Measurements from ENCODE around the gene TBC1D22A. TPM values are rescaled to one million over a fixed set of nuclear protein-coding genes. Genes with fewer than 3 reads are reported as not detected.

Gene TBC1D22A
- polyA plus RNA-seq, 1 donor (not counting 4 experiments of a cell fraction or from before 2014, with no cell fraction given) = 20.9 TPM

- H3K27me3 ChIP-seq (ENCODE audit: control insufficient read depth, extremely low read depth, insufficient read depth, low read length) = no peaks in the 10 kb centered on the region
- TF ChIP-seq CTCF (optimal IDR thresholded peaks at IDR 0.05 in 1 of 3, IDR thresholded peaks at IDR 0.05 in 1 of 3, conservative IDR thresholded peaks at IDR 0.05 in 1 of 3; ENCODE audit: extremely low read depth in 1 of 3, insufficient read depth in 2 of 3, low read length in 3 of 3) = no peak
- TF ChIP-seq EZH2 (IDR thresholded peaks at IDR 0.05; ENCODE audit: low read length) = no peak
- peaks cover 5% of the 10 kb centered on the region for H3K79me2 ChIP-seq (ENCODE audit: control insufficient read depth, insufficient read depth, low read length)
- H3K9me3 ChIP-seq (ENCODE audit: control insufficient read depth, low read depth, low read length) = no peaks in the 10 kb centered on the region
- H3K36me3 ChIP-seq (ENCODE audit: control insufficient read depth in 2 of 2, extremely low read depth in 1 of 2, insufficient read depth in 2 of 2, low read length in 2 of 2) = peaks cover 2 to 13% of the 10 kb centered on the region in 2 experiments
- H3K4me1 ChIP-seq (ENCODE audit: control insufficient read depth, extremely low read depth, insufficient read depth, low read length) = no peaks in the 10 kb centered on the region
- no peaks in the 10 kb centered on the region for H4K20me1 ChIP-seq (ENCODE audit: control insufficient read depth, extremely low read depth, insufficient read depth, low read length)
- DNase-seq (ENCODE audit: low read depth, low spot score) = no peak
- no peaks in the 10 kb centered on the region for H3K9me1 ChIP-seq (ENCODE audit: control insufficient read depth, extremely low read depth, insufficient read depth, low read length)
- H3K4me2 ChIP-seq (ENCODE audit: control insufficient read depth, extremely low read depth, insufficient read depth, low read depth, low read length) = no peak overlapping the region
- no peak overlapping the region for H3K27ac ChIP-seq (ENCODE audit: control insufficient read depth, insufficient read depth, low read length)
- no peak overlapping the region for H3K9ac ChIP-seq (ENCODE audit: control insufficient read depth, extremely low read depth, insufficient read depth, low read length)
- dilution Hi-C loops (cut with MboI; ENCODE audit: extremely low pct_ligation_motif_present, low sequenced_read_pairs) = no loop called here
- no peak overlapping the region for H3K4me3 ChIP-seq (ENCODE audit: control insufficient read depth in 2 of 3, extremely low read depth in 1 of 3, insufficient read depth in 2 of 3, low read depth in 1 of 3, low read length in 3 of 3)
- no peak overlapping the region for H2AFZ ChIP-seq (ENCODE audit: control insufficient read depth, low read length)
- no peak for FAIRE-seq
These were observed 146.2 kb downstream of the TBC1D22A start for GRCh38 chr22:46908641-46909107.

DNA sequence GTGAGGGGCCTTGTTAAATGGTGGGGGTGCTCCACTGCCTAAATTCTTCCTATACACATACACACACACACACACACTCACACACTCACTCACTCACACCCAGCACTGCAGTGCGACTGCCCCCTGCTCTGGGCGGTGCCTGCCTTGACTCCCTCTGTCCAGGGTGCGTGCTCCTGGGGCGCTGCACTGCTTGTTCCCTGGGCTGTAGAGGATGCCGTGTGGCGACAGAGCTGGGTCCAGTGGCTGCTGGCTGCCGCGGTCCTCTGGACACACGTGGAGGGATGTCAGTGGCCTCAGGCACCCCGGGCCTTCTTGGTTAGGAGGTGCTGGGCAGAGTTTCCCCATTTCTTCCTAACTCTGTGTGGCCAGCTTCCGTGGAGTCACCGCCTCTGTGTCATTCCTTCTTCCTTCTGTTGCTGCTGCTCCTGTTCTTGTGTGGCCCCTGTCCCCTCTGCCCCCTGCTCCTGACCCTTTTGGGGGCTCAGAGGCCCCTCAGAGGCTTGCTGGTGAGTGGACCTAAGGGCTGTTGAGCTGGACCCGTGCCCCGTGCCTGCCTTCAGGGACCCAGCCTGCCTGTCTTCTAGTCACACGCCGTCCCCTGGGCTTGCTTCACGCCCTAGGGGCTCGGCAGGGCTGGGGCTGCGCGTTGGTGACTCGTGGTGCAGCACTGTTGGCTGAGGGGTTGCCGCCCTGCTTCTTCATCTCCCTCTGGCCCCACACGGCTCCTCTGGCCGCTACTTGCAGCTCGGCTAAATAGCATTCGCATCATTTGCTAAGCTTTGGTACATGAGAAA lies 147.0 kb downstream of the TBC1D22A start:
- Histone ChIP-seq H3K9ac (ENCODE audit: control insufficient read depth, extremely low read depth, insufficient read depth, low read length) (no peak overlapping the region), H3K9me3 (ENCODE audit: control insufficient read depth, low read depth, low read length) (no peaks in the 10 kb centered on the region), H3K4me2 (ENCODE audit: control insufficient read depth, extremely low read depth, insufficient read depth, low read depth, low read length) (no peak overlapping the region), H2AFZ (ENCODE audit: control insufficient read depth, low read length) (no peak overlapping the region), H3K36me3 (ENCODE audit: control insufficient read depth in 2 of 2, extremely low read depth in 1 of 2, insufficient read depth in 2 of 2, low read length in 2 of 2) (peaks cover 4 to 14% of the 10 kb centered on the region in 2 experiments), H3K79me2 (ENCODE audit: control insufficient read depth, insufficient read depth, low read length) (peaks cover 5% of the 10 kb centered on the region), H3K27me3 (ENCODE audit: control insufficient read depth, extremely low read depth, insufficient read depth, low read length) (no peaks in the 10 kb centered on the region), H3K4me3 (ENCODE audit: control insufficient read depth in 2 of 3, extremely low read depth in 1 of 3, insufficient read depth in 2 of 3, low read depth in 1 of 3, low read length in 3 of 3) (no peak overlapping the region), H3K9me1 (ENCODE audit: control insufficient read depth, extremely low read depth, insufficient read depth, low read length) (no peaks in the 10 kb centered on the region), H4K20me1 (ENCODE audit: control insufficient read depth, extremely low read depth, insufficient read depth, low read length) (no peaks in the 10 kb centered on the region), H3K27ac (ENCODE audit: control insufficient read depth, insufficient read depth, low read length) (no peak overlapping the region), H3K4me1 (ENCODE audit: control insufficient read depth, extremely low read depth, insufficient read depth, low read length) (no peaks in the 10 kb centered on the region)
- DNase-seq (ENCODE audit: low read depth, low spot score) (no peak), FAIRE-seq (no peak)
- no peak for TF ChIP-seq CTCF (optimal IDR thresholded peaks at IDR 0.05 in 1 of 3, IDR thresholded peaks at IDR 0.05 in 1 of 3, conservative IDR thresholded peaks at IDR 0.05 in 1 of 3; ENCODE audit: extremely low read depth in 1 of 3, insufficient read depth in 2 of 3, low read length in 3 of 3)
- no peak for TF ChIP-seq EZH2 (IDR thresholded peaks at IDR 0.05; ENCODE audit: low read length)
- dilution Hi-C loops (cut with MboI; ENCODE audit: extremely low pct_ligation_motif_present, low sequenced_read_pairs) = no loop called here

Data from keratinocyte (primary cell).